Medulla oblongata (tissue), 1 donor: ENCODE measurements around the gene MINK1.
"Not testable (repeated sequence)": the region's sequence is repeated elsewhere in the genome, so short reads cannot be mapped to it uniquely, and the experiment has no call there.

Experiments
- DNase-seq: peaks from one replicate; pipeline ENCODE4 v3.0.0-alpha.2; 2015; ENCODE audit errors: extremely low spot score

Gene MINK1

GRCh38 chr17:4811471-4811870 is 21.7 kb upstream of the MINK1 start:
- DNase-seq = no peak

- DNase-seq = no peak
Measured at GRCh38 chr17:4812690-4813089, 20.4 kb upstream of the MINK1 start.

GRCh38 chr17:4815043-4815675 is 18.0 kb upstream of the MINK1 start:
- DNase-seq = no peak

- no peak for DNase-seq
Measured at GRCh38 chr17:4816826-4817225, 16.3 kb upstream of the MINK1 start.

- no peak for DNase-seq
Measured at GRCh38 chr17:4818276-4818675, 14.9 kb upstream of the MINK1 start.

- DNase-seq = no peak
Measured at GRCh38 chr17:4822835-4823234, 10.3 kb upstream of the MINK1 start.

GRCh38 chr17:4823373-4824089 is 9.6 kb upstream of the MINK1 start:
- no peak for DNase-seq

- DNase-seq = no peak
Measured at GRCh38 chr17:4827399-4827798, 5.7 kb upstream of the MINK1 start.

- DNase-seq = not testable (repeated sequence)
Measured at GRCh38 chr17:4832829-4833177, 337 bp upstream of the MINK1 start.

- DNase-seq = peak; percentile 60
Measured at GRCh38 chr17:4833941-4834680, 971 bp downstream of the MINK1 start.

GRCh38 chr17:4834681-4835020 is 1.5 kb downstream of the MINK1 start:
- no peak for DNase-seq

- DNase-seq = no peak
Measured at GRCh38 chr17:4836221-4836620, 3.1 kb downstream of the MINK1 start.

- DNase-seq = peak; percentile 76
Measured at GRCh38 chr17:4837471-4838308, 4.5 kb downstream of the MINK1 start.

- peak; percentile 19 for DNase-seq
Measured at GRCh38 chr17:4838309-4838785, 5.2 kb downstream of the MINK1 start.

GRCh38 chr17:4839221-4839620 is 6.1 kb downstream of the MINK1 start:
- DNase-seq = peak; percentile 8

GRCh38 chr17:4839965-4840892 is 7.1 kb downstream of the MINK1 start:
- no peak for DNase-seq

- DNase-seq = no peak
Measured at GRCh38 chr17:4840893-4841242, 7.7 kb downstream of the MINK1 start.

GRCh38 chr17:4842376-4842775 is 9.2 kb downstream of the MINK1 start:
- DNase-seq = no peak

GRCh38 chr17:4843321-4844000 is 10.3 kb downstream of the MINK1 start:
- no peak for DNase-seq

- DNase-seq = peak; percentile 78
Measured at GRCh38 chr17:4845118-4845517, 12.0 kb downstream of the MINK1 start.
